ENCODE results near the gene MFSD11. TPM values are rescaled to one million over a fixed set of nuclear protein-coding genes. Genes with fewer than 3 reads are reported as not detected.

The MFSD11 gene
- total and polyA plus RNA-seq, 2 of the 4 experiments (the other 2 are of a cell fraction), result 12.3 to 16.1 TPM

GRCh38 chr17:76822184-76822778, 84.4 kb downstream of the MFSD11 start:
- Histone ChIP-seq H4K8ac (ENCODE audit: low read depth in 2 of 2, low read length in 2 of 2) (no peak overlapping the region), H2AFZ (replicated peaks; ENCODE audit: low read length, poor library complexity) (no peak overlapping the region), H3K56ac (ENCODE audit: extremely low read depth, insufficient read depth, low read length) (no peak overlapping the region), H4K5ac (ENCODE audit: low read depth, low read length) (no peak overlapping the region), H3K4me3 (ENCODE audit: insufficient read depth, low read depth, low read length) (no peak overlapping the region), H3K27me3 (ENCODE audit: control insufficient read depth, insufficient read depth, low read length) (peaks cover 28% of the 10 kb centered on the region), H4K20me1 (ENCODE audit: insufficient read depth, low read length) (no peaks in the 10 kb centered on the region), H3K4me2 (ENCODE audit: low read depth, low read length) (no peak overlapping the region), H2BK120ac (ENCODE audit: low read depth, low read length) (no peak overlapping the region), H3K36me3 (ENCODE audit: control insufficient read depth, insufficient read depth, low read length) (no peaks in the 10 kb centered on the region), H4K91ac (ENCODE audit: insufficient read depth, low read depth, low read length) (no peak overlapping the region), H3K18ac (ENCODE audit: low read depth, low read length) (no peak overlapping the region), H3K79me1 (ENCODE audit: low read depth in 1 of 2, low read length in 2 of 2) (no peaks in the 10 kb centered on the region), H2BK15ac (ENCODE audit: low read depth, low read length) (no peak overlapping the region), H2AK9ac (replicated peaks; ENCODE audit: low read depth, low read length, poor library complexity) (no peak overlapping the region), H2AK5ac (ENCODE audit: low read depth, low read length) (no peak overlapping the region), H3K14ac (replicated peaks; ENCODE audit: low read depth, low read length) (no peak overlapping the region), H2BK5ac (ENCODE audit: low read depth, low read length, poor library complexity, severe bottlenecking) (no peak overlapping the region), H3K27ac (ENCODE audit: insufficient read depth, low read length) (no peak overlapping the region), H3K23ac (ENCODE audit: low read depth, low read length) (no peak overlapping the region), H3K4ac (ENCODE audit: low read depth, low read length) (no peak overlapping the region), H3K9ac (ENCODE audit: low read depth, low read length) (no peak overlapping the region), H2BK20ac (ENCODE audit: low read depth, low read length) (no peak overlapping the region), H3K4me1 (ENCODE audit: control insufficient read depth, insufficient read depth, low read length) (no peaks in the 10 kb centered on the region), H3K9me3 (ENCODE audit: control insufficient read depth, insufficient read depth, low read length) (no peaks in the 10 kb centered on the region), H3K9me1 (ENCODE audit: insufficient read depth, low read length) (no peaks in the 10 kb centered on the region)
- CTCF ChIA-PET, result no interaction called here
- dilution Hi-C loops (cut with HindIII; ENCODE audit: low sequenced_read_pairs, unreplicated experiment), result no loop called here
- POLR2A ChIA-PET (ENCODE audit: unreplicated experiment), result interaction anchor here (0.6 kb wide), 1 partner anchor 313 kb away, joined by 4 read pairs; no protein-coding TSS in a partner anchor
- in situ Hi-C loops (cut with MboI; ENCODE audit: low sequenced_read_pairs), result no loop called here
- TF ChIP-seq SMC3 (IDR thresholded peaks at IDR 0.05; ENCODE audit: low read depth, low read length) (no peak), RFX5 (IDR thresholded peaks at IDR 0.05; ENCODE audit: low read depth, low read length) (no peak), RCOR1 (IDR thresholded peaks at IDR 0.05; ENCODE audit: insufficient replicate concordance, low read length) (no peak), RAD21 (IDR thresholded peaks at IDR 0.05; ENCODE audit: low read length) (no peak), POLR2A (IDR thresholded peaks at IDR 0.05; ENCODE audit: low read depth, low read length) (no peak)
- intact Hi-C loops (cut with micrococcal nuclease), result no loop called here
- 60% methylated on average over 1 of the region's 7 CpGs; no CpG with 5 or more reads in 1 of the 2 experiments for WGBS, 2 experiments (ENCODE audit: extremely low coverage in 2 of 2, insufficient read length in 1 of 2)
- ATAC-seq (ENCODE audit: low read depth), result no peak
- no peak for DNase-seq
- BruUV-seq (replicated peaks), result no TSS peak

All from IMR-90 (cell line).